DND-41 (cell line): Measurements from ENCODE around the gene CKAP5.

Source experiments
- ATAC-seq: fragments of 200-7000 bp; cut with Tn5 transposase; 3 replicates; pipeline ENCODE4 v1.9.1; 2021; ENCODE audit warnings: low read depth; ENCODE audit not compliant: insufficient read depth
- DNase-seq: peaks from one replicate; pipeline ENCODE4 v3.0.0-alpha.2; 2020
- H2AFZ ChIP-seq: 2 replicates; pipeline ENCODE4 v1.6.0; 2012; ENCODE audit warnings: low read depth, low read length
- H3K27ac ChIP-seq: 2 replicates; pipeline ENCODE4 v1.5.1; 2012; ENCODE audit warnings: low read length, inconsistent platforms
- H3K27me3 ChIP-seq: fragments of 200-600 bp; sonication (generic); 2 replicates; pipeline ENCODE4 v1.6.0; 2012; ENCODE audit warnings: low read length, mild to moderate bottlenecking, inconsistent platforms; ENCODE audit not compliant: insufficient read depth, poor library complexity
- H3K36me3 ChIP-seq: 2 replicates; pipeline ENCODE4 v1.5.1; 2012; ENCODE audit warnings: low read length, inconsistent platforms; ENCODE audit not compliant: insufficient read depth
- H3K4me1 ChIP-seq: 2 replicates; pipeline ENCODE4 v1.5.1; 2012; ENCODE audit warnings: mild to moderate bottlenecking, low read length; ENCODE audit not compliant: insufficient read depth
- H3K4me2 ChIP-seq: 2 replicates; pipeline ENCODE4 v1.6.0; 2012; ENCODE audit warnings: mild to moderate bottlenecking, moderate library complexity, low read length, inconsistent platforms; ENCODE audit not compliant: insufficient read depth
- H3K4me3 ChIP-seq, 2 experiments: fragments of 200-600 bp in 1 of 2; shearing (Covaris generic) in 1 of 2; 2 replicates each; pipeline ENCODE4 v1.5.1; 2012 to 2016; ENCODE audit warnings: inconsistent platforms in 2 of 2, low read length in 2 of 2, mild to moderate bottlenecking in 2 of 2, low read depth in 1 of 2, moderate library complexity in 1 of 2
- H3K79me2 ChIP-seq: 2 replicates; pipeline ENCODE4 v1.6.0; 2012; ENCODE audit warnings: low read length, inconsistent platforms; ENCODE audit not compliant: insufficient read depth
- H3K9ac ChIP-seq: 2 replicates; pipeline ENCODE4 v1.6.0; 2012; ENCODE audit warnings: low read depth, mild to moderate bottlenecking, inconsistent platforms, low read length, moderate library complexity
- H3K9me3 ChIP-seq: 2 replicates; pipeline ENCODE4 v1.5.1; 2012; ENCODE audit warnings: low read length, moderate library complexity, mild to moderate bottlenecking, inconsistent platforms; ENCODE audit not compliant: insufficient read depth, severe bottlenecking
- H4K20me1 ChIP-seq: 2 replicates; pipeline ENCODE4 v1.6.0; 2012; ENCODE audit warnings: low read length; ENCODE audit not compliant: insufficient read depth
- EZH2 ChIP-seq: IDR thresholded peaks from 3 replicates; pipeline ENCODE4 v1.6.1; 2012; ENCODE audit warnings: borderline replicate concordance, low read depth, mild to moderate bottlenecking, moderate library complexity, low read length, inconsistent platforms; ENCODE audit not compliant: severe bottlenecking
- TF ChIP-seq, protein P1 (sequence below): IDR thresholded peaks from 2 replicates; pipeline ENCODE4 v1.5.1; 2012; ENCODE audit warnings: borderline replicate concordance, low read length, moderate library complexity, mild to moderate bottlenecking; ENCODE audit not compliant: poor library complexity, severe bottlenecking; ENCODE audit errors: extremely low read depth

Gene CKAP5

DNA sequence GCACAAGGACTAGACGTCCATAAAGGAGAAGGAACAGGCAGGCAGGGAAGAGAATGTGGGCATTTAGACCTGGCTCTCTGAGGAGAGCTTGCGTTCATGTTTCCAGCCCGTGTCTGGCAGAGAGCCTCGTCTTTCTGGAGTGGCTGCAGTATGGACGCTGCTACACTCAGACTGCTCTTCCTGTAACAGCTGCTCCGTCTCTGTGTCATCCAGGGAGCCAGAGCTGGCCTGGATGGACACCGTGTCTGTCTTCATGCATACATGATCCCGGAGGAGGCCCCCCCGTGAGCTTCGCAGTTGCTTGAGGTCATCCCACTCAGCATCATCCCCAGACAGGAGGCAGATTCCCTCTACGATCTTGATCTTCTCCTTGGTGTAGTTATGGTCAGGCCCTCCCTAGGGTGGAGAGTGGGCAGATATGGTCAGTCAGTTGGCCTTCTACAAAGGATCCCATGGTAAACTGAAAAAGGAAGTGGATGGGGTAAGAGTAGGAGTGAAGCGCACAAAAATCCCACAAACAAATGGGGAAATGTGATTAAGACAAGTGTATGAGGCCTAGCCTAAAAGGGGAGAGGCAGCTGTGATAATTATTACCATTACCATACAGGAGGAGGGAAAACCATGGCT, 13.0 kb upstream of the CKAP5 start:
- Histone ChIP-seq H4K20me1 (no peaks in the 10 kb centered on the region), H3K79me2 (no peaks in the 10 kb centered on the region), H3K9me3 (no peaks in the 10 kb centered on the region), H2AFZ (no peak overlapping the region), H3K27me3 (no peaks in the 10 kb centered on the region), H3K4me1 (no peaks in the 10 kb centered on the region), H3K4me2 (no peak overlapping the region), H3K4me3 (no peak overlapping the region), H3K9ac (no peak overlapping the region), H3K36me3 (no peaks in the 10 kb centered on the region), H3K27ac (no peak overlapping the region)
- TF ChIP-seq, protein P1, sequence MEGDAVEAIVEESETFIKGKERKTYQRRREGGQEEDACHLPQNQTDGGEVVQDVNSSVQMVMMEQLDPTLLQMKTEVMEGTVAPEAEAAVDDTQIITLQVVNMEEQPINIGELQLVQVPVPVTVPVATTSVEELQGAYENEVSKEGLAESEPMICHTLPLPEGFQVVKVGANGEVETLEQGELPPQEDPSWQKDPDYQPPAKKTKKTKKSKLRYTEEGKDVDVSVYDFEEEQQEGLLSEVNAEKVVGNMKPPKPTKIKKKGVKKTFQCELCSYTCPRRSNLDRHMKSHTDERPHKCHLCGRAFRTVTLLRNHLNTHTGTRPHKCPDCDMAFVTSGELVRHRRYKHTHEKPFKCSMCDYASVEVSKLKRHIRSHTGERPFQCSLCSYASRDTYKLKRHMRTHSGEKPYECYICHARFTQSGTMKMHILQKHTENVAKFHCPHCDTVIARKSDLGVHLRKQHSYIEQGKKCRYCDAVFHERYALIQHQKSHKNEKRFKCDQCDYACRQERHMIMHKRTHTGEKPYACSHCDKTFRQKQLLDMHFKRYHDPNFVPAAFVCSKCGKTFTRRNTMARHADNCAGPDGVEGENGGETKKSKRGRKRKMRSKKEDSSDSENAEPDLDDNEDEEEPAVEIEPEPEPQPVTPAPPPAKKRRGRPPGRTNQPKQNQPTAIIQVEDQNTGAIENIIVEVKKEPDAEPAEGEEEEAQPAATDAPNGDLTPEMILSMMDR: no peak
- no peak for TF ChIP-seq EZH2
- DNase-seq: no peak
- ATAC-seq: no peak

DNA sequence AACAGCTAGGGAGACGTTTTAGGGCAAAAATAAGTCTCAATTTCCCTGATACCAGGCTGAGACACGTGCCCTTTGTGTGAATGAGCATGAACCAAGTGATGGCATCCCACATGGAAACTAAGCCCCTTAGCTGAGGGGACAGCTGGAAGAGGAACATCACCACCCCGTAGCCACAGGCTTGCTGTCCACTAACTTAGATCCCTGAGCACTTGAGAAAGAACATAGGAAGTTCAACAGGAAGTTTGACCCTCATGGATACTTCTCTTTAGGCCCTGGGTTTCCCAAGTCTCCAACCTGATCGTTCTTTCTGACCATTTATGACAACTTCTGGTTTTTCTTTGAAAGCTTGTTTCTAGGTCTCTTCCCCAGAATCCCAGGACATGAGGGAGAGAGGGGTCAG, 11.6 kb upstream of the CKAP5 start:
- H3K9ac ChIP-seq: no peak overlapping the region
- H3K27me3 ChIP-seq: no peaks in the 10 kb centered on the region
- no peaks in the 10 kb centered on the region for H3K4me1 ChIP-seq
- ATAC-seq (no peak), DNase-seq (no peak)
- no peak overlapping the region for H2AFZ ChIP-seq
- H3K27ac ChIP-seq: no peak overlapping the region
- TF ChIP-seq, protein P1: no peak
- TF ChIP-seq EZH2: no peak
- H3K79me2 ChIP-seq: no peaks in the 10 kb centered on the region
- no peaks in the 10 kb centered on the region for H3K9me3 ChIP-seq
- H3K4me3 ChIP-seq: no peak overlapping the region
- H4K20me1 ChIP-seq: no peaks in the 10 kb centered on the region
- H3K4me2 ChIP-seq: no peak overlapping the region
- H3K36me3 ChIP-seq: no peaks in the 10 kb centered on the region

DNA sequence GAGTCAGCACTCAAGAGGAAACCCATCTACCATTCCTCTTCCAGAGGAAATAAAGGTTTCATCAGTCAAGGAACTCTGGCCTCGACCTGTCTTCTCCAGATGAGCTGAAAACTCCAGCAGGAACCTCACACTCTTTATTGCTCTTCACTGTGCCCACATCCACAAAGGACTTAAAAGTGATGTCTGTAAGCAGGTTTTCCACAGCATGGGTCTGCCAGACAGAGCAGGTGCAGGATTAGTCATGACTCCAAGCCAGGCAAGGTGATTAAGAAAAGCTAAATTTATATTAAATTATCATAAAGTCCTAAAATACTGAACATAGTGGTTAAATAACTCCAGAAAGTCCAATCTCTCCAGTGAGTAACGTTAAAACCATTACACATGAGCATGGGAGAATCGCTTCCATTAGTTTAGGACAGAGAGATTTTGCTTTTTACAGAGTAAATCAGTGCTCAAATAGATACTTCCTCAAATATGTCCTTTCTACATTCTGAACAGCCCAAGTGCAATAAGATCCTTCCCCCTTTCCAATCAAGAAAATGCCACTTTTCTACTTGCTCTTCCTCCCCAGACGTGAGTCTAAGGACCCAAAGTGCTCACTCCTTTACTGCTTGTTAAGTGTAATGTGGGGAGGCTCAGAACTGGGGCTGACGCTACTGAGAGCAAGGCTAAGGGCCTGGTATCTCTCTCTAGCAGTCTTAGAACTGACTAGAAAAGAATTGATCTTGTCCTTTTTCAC, 10.7 kb upstream of the CKAP5 start:
- Histone ChIP-seq H3K4me2 (no peak overlapping the region), H3K4me3 (no peak overlapping the region), H3K27me3 (no peaks in the 10 kb centered on the region), H3K79me2 (no peaks in the 10 kb centered on the region), H3K27ac (no peak overlapping the region), H3K4me1 (no peaks in the 10 kb centered on the region), H4K20me1 (no peaks in the 10 kb centered on the region), H3K36me3 (no peaks in the 10 kb centered on the region), H3K9ac (no peak overlapping the region), H2AFZ (no peak overlapping the region), H3K9me3 (no peaks in the 10 kb centered on the region)
- ATAC-seq (no peak), DNase-seq (no peak)
- TF ChIP-seq EZH2: no peak
- TF ChIP-seq, protein P1: no peak
